Astrocyte (in vitro differentiated cells and primary cell): ENCODE data around the gene SRF. TPM values are rescaled to one million over a fixed set of nuclear protein-coding genes. Genes with fewer than 3 reads are reported as not detected.

ENCODE experiments used
- DNase-seq: peaks from one replicate; pipeline ENCODE4 v3.0.0-alpha.2; 2010; ENCODE audit warnings: low read depth
- FAIRE-seq: peaks from 2 replicates; lab custom pipeline; 2011; peaks lifted over from hg19 to GRCh38; lab: Jason Lieb, UNC
- H2AFZ ChIP-seq: 2 replicates; pipeline ENCODE4 v1.6.0; 2012; ENCODE audit warnings: low read depth, low read length, inconsistent platforms
- H3K27ac ChIP-seq: 2 replicates; pipeline ENCODE4 v1.5.1; 2011; ENCODE audit warnings: low read depth, low read length, inconsistent platforms
- H3K27me3 ChIP-seq: 2 replicates; pipeline ENCODE4 v1.6.0; 2011; ENCODE audit warnings: low read length, inconsistent platforms; ENCODE audit not compliant: insufficient read depth
- H3K36me3 ChIP-seq: 2 replicates; pipeline ENCODE4 v1.5.1; 2011; ENCODE audit warnings: low read length, inconsistent platforms; ENCODE audit not compliant: insufficient read depth
- H3K4me1 ChIP-seq: 2 replicates; pipeline ENCODE4 v1.5.1; 2011; ENCODE audit warnings: low read length, inconsistent platforms; ENCODE audit not compliant: insufficient read depth
- H3K4me2 ChIP-seq: 2 replicates; pipeline ENCODE4 v1.6.0; 2012; ENCODE audit warnings: low read length, inconsistent platforms
- H3K4me3 ChIP-seq: 2 replicates; pipeline ENCODE4 v1.5.1; 2011; ENCODE audit warnings: low read depth, mild to moderate bottlenecking, low read length, inconsistent platforms; ENCODE audit not compliant: insufficient read depth
- H3K79me2 ChIP-seq: 2 replicates; pipeline ENCODE4 v1.6.0; 2012; ENCODE audit warnings: mild to moderate bottlenecking, low read length, inconsistent platforms; ENCODE audit not compliant: insufficient read depth
- H3K9ac ChIP-seq: 2 replicates; pipeline ENCODE4 v1.6.0; 2012; ENCODE audit warnings: mild to moderate bottlenecking, low read length, inconsistent platforms
- H3K9me3 ChIP-seq: 2 replicates; pipeline ENCODE4 v1.5.1; 2012; ENCODE audit warnings: low read depth, mild to moderate bottlenecking, low read length, inconsistent platforms; ENCODE audit not compliant: insufficient read depth
- H4K20me1 ChIP-seq: 2 replicates; pipeline ENCODE4 v1.6.0; 2012; ENCODE audit warnings: low read length, inconsistent platforms; ENCODE audit not compliant: insufficient read depth
- H3K27ac Mint-ChIP-seq: one replicate; pipeline ENCODE4 v1.8.0; 2021; ENCODE audit warnings: mild to moderate bottlenecking, mixed read lengths; ENCODE audit not compliant: unreplicated experiment
- H3K27me3 Mint-ChIP-seq: one replicate; pipeline ENCODE4 v1.8.0; 2021; ENCODE audit warnings: low read depth, mixed read lengths; ENCODE audit not compliant: unreplicated experiment
- H3K36me3 Mint-ChIP-seq: one replicate; pipeline ENCODE4 v1.8.0; 2021; ENCODE audit warnings: low read depth, mixed read lengths; ENCODE audit not compliant: unreplicated experiment
- H3K4me1 Mint-ChIP-seq: one replicate; pipeline ENCODE4 v1.8.0; 2021; ENCODE audit warnings: low read depth, mixed read lengths; ENCODE audit not compliant: unreplicated experiment
- H3K4me3 Mint-ChIP-seq: one replicate; pipeline ENCODE4 v1.8.0; 2021; ENCODE audit warnings: mild to moderate bottlenecking, moderate library complexity, mixed read lengths; ENCODE audit not compliant: unreplicated experiment
- H3K9me3 Mint-ChIP-seq: one replicate; pipeline ENCODE4 v1.8.0; 2021; ENCODE audit warnings: mild to moderate bottlenecking, mixed read lengths; ENCODE audit not compliant: unreplicated experiment
- EZH2 ChIP-seq: IDR thresholded peaks from 2 replicates; pipeline ENCODE4 v1.6.1; 2012; ENCODE audit warnings: mild to moderate bottlenecking, low read length, inconsistent platforms; ENCODE audit not compliant: insufficient read depth
- total RNA-seq: library from RNA; stranded (reverse); gene quantifications from 2 replicates; pipeline ENCODE4 v1.2.1, GENCODE V29; 2021
- TF ChIP-seq, protein P1 (sequence below): IDR thresholded peaks from 2 replicates; pipeline ENCODE4 v1.5.1; 2011; ENCODE audit warnings: low read depth, mild to moderate bottlenecking, inconsistent platforms, low read length, moderate library complexity; ENCODE audit not compliant: insufficient read depth

The SRF gene
- total RNA-seq, 1 donor from 2014 or later = 53.5 TPM

DNA sequence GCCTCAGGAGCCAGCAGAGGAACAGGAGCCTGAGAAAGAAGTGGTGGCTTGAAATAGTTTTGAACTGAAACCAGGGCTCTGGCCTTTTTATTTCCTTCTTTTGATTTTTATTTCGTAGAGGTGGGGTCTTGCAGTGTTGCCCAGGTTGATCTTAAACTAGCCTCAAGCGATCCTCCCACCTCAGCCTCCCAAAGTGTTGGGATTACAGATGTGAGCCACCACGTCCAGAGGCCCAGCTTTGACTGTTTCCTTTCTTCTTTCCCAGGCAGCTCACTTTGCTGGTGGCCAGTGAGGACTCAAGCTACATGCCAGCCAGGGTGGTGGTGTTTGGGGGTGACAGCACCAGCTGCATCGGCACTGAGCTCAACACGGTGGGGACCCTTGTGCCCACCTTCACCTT lies 31.4 kb downstream of the SRF start:
- H3K27ac Mint-ChIP-seq = no peak overlapping the region
- no peaks in the 10 kb centered on the region for H3K27me3 ChIP-seq
- H3K36me3 ChIP-seq = peaks cover 6% of the 10 kb centered on the region
- no peaks in the 10 kb centered on the region for H3K79me2 ChIP-seq
- no peaks in the 10 kb centered on the region for H4K20me1 ChIP-seq
- no peaks in the 10 kb centered on the region for H3K4me1 ChIP-seq
- H3K9ac ChIP-seq = no peak overlapping the region
- peaks cover 11% of the 10 kb centered on the region for H3K27me3 Mint-ChIP-seq
- H3K4me3 Mint-ChIP-seq = no peak overlapping the region
- H3K36me3 Mint-ChIP-seq = peaks cover 56% of the 10 kb centered on the region
- H3K9me3 Mint-ChIP-seq = peaks cover 16% of the 10 kb centered on the region
- no peak for FAIRE-seq
- H3K4me3 ChIP-seq = no peak overlapping the region
- H3K4me1 Mint-ChIP-seq = no peaks in the 10 kb centered on the region
- DNase-seq = no peak
- TF ChIP-seq EZH2 = no peak
- TF ChIP-seq, protein P1, sequence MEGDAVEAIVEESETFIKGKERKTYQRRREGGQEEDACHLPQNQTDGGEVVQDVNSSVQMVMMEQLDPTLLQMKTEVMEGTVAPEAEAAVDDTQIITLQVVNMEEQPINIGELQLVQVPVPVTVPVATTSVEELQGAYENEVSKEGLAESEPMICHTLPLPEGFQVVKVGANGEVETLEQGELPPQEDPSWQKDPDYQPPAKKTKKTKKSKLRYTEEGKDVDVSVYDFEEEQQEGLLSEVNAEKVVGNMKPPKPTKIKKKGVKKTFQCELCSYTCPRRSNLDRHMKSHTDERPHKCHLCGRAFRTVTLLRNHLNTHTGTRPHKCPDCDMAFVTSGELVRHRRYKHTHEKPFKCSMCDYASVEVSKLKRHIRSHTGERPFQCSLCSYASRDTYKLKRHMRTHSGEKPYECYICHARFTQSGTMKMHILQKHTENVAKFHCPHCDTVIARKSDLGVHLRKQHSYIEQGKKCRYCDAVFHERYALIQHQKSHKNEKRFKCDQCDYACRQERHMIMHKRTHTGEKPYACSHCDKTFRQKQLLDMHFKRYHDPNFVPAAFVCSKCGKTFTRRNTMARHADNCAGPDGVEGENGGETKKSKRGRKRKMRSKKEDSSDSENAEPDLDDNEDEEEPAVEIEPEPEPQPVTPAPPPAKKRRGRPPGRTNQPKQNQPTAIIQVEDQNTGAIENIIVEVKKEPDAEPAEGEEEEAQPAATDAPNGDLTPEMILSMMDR = no peak
- peaks cover 5% of the 10 kb centered on the region for H3K9me3 ChIP-seq
- H3K27ac ChIP-seq = no peak overlapping the region
- no peak overlapping the region for H3K4me2 ChIP-seq
- H2AFZ ChIP-seq = no peak overlapping the region

DNA sequence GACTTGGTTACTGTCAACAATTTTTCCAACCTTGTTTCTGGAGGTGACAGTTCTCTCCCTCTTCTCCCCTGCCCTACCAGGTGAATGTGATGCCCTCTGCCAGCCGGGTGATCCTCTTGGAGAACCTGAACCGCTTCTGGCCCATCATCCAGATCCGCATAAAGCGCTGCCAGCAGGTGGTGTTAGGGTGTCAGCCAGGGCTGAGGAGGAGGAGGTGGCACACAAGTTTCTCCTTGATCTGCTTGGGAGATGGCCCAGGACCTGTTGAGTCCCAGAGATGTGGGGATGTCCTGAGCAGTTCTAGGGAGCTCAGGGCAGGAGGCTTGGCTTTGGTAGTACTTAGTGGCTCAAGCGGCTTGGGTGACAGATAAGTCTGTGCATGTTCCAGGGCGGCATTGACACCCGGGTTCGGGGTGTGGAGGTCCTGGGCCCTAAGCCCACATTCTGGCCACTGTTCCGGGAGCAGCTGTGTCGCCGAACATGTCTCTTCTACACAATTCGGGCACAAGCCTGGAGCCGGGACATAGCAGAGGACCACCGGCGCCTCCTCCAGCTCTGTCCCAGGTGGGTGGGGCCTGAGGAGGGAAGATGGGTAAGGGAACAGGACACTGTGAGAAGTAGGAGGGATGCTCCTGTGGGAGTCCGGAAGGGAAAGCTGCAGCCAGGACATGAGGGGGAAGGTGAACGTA lies 32.1 kb downstream of the SRF start:
- Histone ChIP-seq H3K9me3 (peaks cover 5% of the 10 kb centered on the region), H2AFZ (no peak overlapping the region), H4K20me1 (no peaks in the 10 kb centered on the region), H3K27ac (no peak overlapping the region), H3K79me2 (no peaks in the 10 kb centered on the region), H3K27me3 (no peaks in the 10 kb centered on the region), H3K9ac (no peak overlapping the region), H3K4me2 (no peak overlapping the region), H3K36me3 (peaks cover 6% of the 10 kb centered on the region), H3K4me3 (no peak overlapping the region), H3K4me1 (no peaks in the 10 kb centered on the region)
- Mint-ChIP-seq H3K27ac (no peak overlapping the region), H3K27me3 (peaks cover 11% of the 10 kb centered on the region), H3K4me3 (no peak overlapping the region), H3K36me3 (peaks cover 53% of the 10 kb centered on the region), H3K4me1 (no peaks in the 10 kb centered on the region), H3K9me3 (peaks cover 16% of the 10 kb centered on the region)
- FAIRE-seq (no peak), DNase-seq (no peak)
- no peak for TF ChIP-seq EZH2
- TF ChIP-seq, protein P1 = no peak

DNA sequence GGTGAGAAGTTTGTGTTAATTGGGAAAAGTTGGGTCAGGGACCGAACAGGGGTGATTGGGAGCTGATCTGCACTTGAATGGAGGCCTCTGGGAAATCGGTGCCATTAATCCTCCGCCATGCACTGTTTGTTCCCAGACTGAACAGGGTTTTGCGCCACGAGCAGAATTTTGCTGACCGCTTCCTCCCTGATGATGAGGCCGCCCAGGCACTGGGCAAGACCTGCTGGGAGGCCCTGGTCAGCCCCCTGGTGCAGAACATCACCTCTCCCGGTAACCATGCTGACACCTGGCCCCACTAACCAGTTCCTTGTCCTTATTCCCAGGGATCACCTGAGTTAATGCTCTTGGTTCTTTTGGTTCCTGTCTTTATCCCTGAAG lies 32.6 kb downstream of the SRF start:
- TF ChIP-seq, protein P1 = no peak
- no peak for TF ChIP-seq EZH2
- H3K27me3 Mint-ChIP-seq = peaks cover 11% of the 10 kb centered on the region

More for the DNA sequence above, 32.6 kb downstream of the SRF start:
- Histone ChIP-seq H3K79me2 (no peaks in the 10 kb centered on the region), H3K4me1 (no peaks in the 10 kb centered on the region), H3K4me3 (no peak overlapping the region), H3K4me2 (no peak overlapping the region), H3K9ac (no peak overlapping the region), H2AFZ (no peak overlapping the region), H3K27me3 (no peaks in the 10 kb centered on the region), H3K27ac (no peak overlapping the region), H3K9me3 (peaks cover 5% of the 10 kb centered on the region), H4K20me1 (no peaks in the 10 kb centered on the region), H3K36me3 (peaks cover 6% of the 10 kb centered on the region)
- H3K36me3 Mint-ChIP-seq = peaks cover 53% of the 10 kb centered on the region
- FAIRE-seq (no peak), DNase-seq (no peak)
- H3K27ac Mint-ChIP-seq = no peak overlapping the region
- no peaks in the 10 kb centered on the region for H3K4me1 Mint-ChIP-seq
- peaks cover 16% of the 10 kb centered on the region for H3K9me3 Mint-ChIP-seq
- H3K4me3 Mint-ChIP-seq = no peak overlapping the region
